Adrenal gland (tissue), 5 donors: ENCODE results near the gene TAOK2.

Experiments
- POLR2A ChIP-seq, 2 donors: fragments of 450-650 bp; IDR thresholded peaks; one replicate each; pipeline ENCODE4 v1.6.1; 2017; ENCODE audit warnings: antibody characterized with exemption in 2 of 2, mild to moderate bottlenecking in 2 of 2, moderate library complexity in 1 of 2
- TF ChIP-seq, protein P1 (sequence below), 6 experiments: fragments of 450-650 bp in 4 of 6; fragments of 200-600 bp in 2 of 6; sonication (generic) in 1 of 6; IDR thresholded peaks; 1 replicate in 5 of 6; 2 replicates in 1 of 6; pipeline versions ENCODE4 v1.5.1 to v1.8.0; 2016 to 2021; ENCODE audit warnings: antibody characterized with exemption in 6 of 6, mild to moderate bottlenecking in 2 of 6, moderate library complexity in 1 of 6
- donor health status: DM: no; HTN: no; CAD: no.

DNA sequence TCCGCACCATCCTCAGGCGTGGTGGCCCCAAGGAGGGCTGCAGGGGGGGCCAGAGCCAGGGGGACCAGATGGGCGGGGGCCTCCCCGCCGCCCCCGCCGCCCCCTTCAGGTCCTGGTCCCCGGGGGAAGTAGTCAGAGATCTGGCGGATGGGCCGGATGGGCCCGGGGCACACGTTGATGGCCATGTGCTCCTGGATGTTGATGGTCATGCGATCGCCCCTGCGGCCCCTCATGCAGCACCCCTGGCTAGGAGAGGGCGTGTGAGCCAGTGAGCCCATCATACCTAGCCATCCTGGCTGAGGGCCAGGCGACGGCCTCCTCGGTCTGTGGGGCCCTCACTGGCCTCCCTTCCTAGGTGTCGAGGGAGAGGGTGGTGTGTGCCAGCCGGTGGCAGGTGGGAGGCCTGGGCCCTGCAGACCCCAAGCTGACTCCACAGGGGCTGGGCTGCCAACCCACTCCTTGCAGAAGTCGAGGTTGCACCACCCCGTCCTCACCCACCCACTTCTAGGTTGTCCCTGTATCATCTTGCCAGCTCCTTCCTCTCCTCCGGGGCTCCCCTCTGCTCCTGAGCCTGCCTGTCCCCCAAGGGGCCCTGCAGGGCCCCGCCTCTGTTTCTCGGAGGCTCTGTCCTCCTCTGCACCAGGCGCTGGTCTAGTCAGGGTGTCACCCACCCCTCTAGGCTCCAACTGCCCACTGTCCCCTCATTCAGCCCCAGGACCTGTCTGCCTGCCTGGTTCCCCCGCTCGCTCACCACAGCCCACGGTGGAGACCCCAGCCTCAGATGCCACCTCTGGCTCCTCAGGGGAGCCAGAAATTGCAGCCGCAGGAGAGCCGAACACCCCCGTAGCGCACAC, 36.5 kb downstream of the TAOK2 start:
- TF ChIP-seq, protein P1, sequence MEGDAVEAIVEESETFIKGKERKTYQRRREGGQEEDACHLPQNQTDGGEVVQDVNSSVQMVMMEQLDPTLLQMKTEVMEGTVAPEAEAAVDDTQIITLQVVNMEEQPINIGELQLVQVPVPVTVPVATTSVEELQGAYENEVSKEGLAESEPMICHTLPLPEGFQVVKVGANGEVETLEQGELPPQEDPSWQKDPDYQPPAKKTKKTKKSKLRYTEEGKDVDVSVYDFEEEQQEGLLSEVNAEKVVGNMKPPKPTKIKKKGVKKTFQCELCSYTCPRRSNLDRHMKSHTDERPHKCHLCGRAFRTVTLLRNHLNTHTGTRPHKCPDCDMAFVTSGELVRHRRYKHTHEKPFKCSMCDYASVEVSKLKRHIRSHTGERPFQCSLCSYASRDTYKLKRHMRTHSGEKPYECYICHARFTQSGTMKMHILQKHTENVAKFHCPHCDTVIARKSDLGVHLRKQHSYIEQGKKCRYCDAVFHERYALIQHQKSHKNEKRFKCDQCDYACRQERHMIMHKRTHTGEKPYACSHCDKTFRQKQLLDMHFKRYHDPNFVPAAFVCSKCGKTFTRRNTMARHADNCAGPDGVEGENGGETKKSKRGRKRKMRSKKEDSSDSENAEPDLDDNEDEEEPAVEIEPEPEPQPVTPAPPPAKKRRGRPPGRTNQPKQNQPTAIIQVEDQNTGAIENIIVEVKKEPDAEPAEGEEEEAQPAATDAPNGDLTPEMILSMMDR (IDR thresholded peaks at IDR 0.05): no peak
- no peak for TF ChIP-seq POLR2A (IDR thresholded peaks at IDR 0.05)
